HG02623 (cell line): Measurements from ENCODE around the gene RAP1A.

ENCODE experiments used
- ATAC-seq: cut with Tn5 transposase; IDR thresholded peaks from one replicate; pipeline ENCODE4 v1.9.1; 2021; ENCODE audit warnings: moderate library complexity; ENCODE audit not compliant: unreplicated experiment

The RAP1A gene

DNA sequence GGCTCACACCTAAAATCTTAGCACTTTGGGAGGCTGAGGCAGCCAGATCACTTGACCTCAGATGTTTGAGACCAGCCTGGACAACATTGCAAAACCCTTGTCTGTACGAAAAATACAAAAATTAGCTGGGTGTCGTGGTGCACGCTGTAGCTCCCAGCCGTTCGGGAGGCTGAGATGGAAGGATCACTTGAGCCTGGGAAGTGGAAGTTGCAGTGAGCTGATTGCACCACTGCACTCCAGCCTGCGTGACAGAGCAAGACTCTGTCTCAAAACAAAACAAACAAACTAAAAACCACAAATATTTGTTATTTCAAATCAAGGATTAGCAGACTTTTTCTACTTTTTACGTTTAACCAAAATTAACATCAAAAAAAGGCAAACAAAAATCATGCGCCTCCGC lies 88.3 kb downstream of the RAP1A start:
- no peak for ATAC-seq

DNA sequence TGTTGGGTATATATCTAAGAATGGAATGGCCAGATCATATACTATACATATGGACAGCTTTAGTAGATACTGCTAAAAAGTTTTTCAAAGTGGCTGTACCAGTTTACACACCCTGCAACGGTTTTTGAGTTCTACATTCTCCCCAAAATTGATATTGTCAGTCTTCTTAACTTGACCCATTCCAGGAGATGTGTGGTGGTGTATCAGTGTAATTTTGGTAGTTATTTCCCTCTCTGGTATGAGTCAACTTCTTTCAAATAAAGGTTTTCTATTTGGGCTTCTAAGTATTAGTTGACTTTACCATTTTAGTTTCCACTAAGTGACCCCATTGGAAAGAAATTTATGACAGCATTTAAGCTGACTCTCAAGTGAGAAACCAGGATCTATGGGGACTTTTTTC lies 90.4 kb downstream of the RAP1A start:
- ATAC-seq: no peak

DNA sequence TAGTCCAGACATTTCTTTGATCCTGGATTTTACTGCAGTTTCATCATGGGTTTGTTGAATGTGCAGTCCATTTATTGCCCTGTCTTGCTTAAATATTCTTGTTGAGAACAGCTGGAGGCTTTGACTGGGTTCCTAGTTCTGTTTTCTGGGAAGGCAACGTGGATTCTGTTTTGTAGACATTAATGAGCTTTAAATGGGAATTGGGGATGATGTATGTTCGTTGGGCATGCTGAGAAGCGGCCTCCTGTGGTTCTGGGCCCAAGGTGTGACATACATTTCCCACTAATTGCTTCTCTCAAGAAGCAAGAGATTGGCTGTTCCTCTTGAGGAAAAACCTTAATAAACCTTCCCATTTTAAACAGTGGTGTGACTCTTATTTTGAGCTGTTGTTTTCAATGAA lies 96.7 kb downstream of the RAP1A start:
- no peak for ATAC-seq

DNA sequence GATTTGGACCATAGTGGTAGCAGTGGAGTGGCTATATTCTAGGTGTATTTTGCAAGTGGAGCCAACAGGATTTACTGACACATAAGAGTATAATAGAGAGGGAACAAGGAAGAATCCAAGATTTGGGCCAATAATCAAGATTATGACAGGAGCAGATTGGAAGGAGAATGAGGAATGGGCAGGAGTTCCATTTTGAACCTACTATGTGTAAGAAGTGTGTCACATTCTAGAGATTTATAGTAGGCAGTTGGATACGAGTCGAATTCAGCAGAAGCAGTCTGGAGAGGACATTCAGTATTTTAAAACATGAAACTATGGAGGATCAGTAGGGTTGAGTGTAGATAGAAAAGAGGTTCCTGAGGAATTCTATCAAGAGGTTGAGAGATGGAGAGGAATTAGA lies 97.9 kb downstream of the RAP1A start:
- ATAC-seq: no peak

DNA sequence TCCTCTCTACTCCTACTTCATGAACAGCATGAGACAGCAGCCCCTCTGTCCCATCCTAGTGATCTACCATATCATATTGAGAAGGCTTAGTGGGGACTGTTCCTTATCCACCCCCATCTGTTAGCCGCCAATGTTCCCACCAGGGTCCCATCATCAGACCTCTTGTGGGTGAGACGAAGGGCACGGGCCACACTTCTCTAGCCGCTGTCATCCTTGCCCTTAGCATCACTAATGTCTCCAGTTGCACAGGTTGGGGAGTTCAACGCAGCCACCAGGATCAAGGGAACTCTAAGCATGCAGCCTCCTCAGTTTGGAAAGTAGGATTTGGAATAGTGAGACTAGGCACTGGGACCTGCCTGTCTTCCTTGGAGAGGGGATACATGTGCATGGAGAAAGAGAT lies 99.5 kb downstream of the RAP1A start:
- ATAC-seq: no peak

DNA sequence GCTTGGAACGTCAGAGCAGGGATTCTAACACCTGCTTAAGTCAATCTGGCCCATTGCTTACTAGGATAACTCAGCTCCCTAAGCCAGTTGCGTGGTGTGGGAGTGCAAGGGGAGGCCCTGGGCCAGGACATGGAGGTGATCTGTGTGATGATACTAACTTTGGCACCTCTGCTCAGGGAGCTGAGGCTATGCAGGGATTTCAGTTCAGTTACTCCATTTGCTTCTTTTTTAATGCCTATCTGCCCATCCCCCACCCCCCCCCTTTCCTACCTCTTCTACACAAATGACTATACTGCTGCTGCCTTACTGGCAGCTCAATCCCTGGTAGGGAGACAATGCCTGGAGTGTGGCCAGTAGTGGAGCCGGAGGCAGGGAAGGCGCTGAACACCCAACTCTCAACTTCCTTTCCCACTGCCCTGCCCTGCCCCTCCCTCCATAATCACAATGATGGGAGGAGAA lies 100.1 kb downstream of the RAP1A start:
- ATAC-seq: no peak

DNA sequence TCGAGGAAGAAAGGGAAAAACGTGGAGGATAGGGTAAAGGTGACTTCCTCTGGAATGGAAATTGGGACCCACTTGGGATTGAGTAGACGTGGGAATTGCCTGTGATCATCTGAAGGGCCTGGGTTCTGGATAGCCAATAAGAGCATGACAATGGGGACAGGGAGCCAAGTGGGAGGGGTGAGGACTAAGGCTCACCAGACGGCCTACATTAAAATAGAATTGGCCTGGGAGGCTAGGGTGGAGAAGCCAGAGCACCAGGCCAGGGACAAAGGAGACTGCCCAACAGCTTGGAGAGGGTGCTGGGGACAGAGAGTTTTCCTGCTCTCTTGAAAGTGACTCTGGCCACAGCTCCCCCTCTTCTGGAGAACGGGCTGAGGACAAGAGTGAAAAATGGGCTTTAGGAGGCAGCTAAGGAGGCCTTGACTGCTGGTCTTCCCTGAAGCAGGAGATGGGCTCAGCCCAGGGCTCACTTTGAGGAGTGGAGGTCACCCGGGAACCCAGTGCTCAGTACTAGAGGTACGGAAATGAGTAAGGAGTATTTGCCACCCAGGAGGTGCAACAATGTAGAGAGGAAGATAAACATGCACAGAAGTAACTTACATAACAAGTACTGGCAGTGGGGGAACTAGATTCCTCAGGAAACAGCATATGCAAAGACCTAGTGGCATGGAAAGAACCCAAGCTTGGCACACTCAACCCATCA lies 100.8 kb downstream of the RAP1A start:
- no peak for ATAC-seq

DNA sequence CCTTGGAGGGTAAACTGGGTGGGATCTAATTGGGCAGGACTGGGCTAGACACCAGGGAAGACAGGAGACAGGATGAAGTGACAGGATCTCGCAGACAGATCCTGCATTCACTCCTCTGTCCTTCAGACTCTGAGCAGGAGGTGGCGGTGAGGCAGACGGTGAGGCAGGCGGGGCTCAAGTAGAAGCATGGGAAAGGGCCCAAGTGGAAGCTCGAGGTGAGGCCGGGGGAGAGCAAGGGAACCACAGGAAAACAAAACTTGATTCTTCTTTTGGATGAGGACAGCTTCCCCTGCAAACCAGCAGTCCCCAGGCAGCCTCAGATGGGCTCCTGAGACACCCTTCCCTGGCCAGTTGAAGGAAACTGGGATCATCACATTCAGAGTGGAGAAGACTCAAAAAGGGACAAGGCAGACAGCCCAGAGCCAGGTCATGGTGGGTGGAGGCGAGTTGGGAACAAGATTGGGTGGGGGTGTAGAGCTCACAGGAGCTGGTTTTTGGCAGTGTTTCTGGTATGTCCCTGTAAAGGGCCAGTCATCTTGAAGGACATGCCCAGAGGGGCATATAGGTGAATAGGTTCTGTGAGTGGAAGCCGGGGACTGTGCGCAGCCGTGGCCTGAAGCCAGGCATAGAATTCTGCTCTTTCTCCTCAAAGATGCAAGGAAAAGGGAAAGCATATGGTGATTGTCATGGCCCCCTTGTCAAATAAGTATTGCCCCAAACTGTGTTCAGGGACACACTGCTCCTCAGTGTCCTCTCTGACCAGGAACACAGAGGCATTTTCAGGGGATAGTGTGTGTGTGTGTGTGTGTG lies 101.6 kb downstream of the RAP1A start:
- ATAC-seq: no peak

DNA sequence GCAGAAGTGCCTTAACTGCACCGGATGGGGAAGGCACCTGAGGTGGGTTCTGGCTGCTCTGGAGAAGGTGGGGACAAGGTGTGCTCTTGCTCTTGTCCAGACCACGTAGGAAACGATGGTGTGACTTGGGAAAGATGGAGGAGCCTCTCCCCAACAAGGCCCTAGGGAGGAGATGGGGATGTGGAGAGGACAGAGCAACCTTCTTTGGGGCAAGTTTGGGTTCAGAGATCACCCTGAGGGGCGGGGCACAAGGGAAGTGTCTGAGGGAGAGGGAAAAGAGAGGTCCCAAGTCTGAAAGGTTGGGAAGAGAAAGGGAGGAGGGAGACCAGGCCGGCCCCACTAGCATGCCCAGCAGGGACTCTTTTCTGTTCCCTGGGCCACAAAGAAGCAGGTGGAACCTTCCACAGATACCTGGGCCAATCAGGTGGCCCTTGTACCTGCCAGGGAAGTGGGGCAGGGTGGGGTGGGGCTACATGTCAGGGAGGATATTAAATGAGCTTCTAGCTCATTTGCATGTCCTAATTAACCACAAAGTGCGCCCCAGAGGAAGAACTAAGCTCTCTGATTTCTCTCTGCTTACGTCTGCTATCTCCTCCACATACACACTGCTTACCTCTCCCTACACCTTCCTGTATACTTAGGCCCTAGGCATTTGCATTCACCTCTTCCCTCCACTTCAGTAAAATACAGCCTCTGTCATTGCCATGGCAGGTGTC lies 103.7 kb downstream of the RAP1A start:
- ATAC-seq: no peak

DNA sequence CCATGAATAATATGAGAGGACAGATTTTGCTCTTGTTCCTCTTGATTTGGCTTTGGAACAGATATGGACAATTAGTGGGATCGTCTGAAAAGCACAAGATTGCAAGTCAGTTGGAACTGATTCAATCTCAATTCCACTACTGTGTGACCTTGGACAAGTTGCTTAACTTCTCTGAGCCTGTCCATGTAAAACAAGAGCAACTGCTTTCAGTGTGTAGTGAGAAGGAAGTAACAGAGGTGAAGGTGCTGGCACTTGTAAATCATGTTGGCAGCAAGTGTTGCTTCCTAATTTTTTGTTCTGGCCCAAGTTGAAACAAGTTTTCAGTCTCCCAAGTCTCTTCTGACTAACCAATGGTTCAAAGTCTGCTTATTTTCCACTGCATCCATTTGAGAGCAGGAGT lies 104.3 kb downstream of the RAP1A start:
- no peak for ATAC-seq

DNA sequence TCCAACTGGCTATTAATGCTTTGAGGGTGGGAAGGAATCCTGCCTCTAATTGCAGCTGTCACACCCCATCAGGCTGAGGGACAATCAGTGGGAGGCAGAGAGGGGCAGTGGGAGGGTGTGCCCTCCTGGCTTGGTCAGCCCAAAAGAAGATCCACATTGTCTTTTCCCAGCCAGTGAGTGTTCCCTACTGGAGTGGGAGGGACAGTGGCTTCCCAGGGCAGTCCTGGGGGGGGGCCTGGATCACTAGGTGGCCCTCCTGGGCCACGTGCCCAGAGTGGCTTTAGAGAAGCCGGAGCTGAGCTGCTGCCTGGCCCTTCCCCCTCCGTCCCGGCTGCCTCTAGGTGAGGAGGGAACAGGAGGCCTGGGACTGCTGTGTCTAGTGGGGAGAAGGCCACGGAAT lies 105.6 kb downstream of the RAP1A start:
- no peak for ATAC-seq

DNA sequence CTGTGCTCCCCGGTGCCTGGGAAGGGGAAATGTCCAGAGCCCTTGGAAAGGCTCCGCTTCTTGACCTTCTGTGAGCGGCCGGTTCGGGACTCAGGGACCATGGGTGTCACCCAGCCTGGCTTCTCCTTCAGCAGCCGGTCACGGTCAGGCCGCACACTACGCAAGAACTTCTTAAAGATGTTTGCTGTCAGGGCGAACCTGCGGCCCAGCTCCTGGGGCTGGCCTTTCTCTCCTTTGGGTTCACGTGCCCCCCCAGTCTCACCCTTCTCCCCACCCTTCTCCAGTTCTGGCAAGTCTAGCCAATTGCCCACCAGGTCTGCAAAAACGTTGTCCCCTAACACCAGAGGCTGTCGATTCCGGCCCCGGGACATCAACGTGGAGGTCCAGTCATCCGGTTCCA lies 107.5 kb downstream of the RAP1A start:
- no peak for ATAC-seq

DNA sequence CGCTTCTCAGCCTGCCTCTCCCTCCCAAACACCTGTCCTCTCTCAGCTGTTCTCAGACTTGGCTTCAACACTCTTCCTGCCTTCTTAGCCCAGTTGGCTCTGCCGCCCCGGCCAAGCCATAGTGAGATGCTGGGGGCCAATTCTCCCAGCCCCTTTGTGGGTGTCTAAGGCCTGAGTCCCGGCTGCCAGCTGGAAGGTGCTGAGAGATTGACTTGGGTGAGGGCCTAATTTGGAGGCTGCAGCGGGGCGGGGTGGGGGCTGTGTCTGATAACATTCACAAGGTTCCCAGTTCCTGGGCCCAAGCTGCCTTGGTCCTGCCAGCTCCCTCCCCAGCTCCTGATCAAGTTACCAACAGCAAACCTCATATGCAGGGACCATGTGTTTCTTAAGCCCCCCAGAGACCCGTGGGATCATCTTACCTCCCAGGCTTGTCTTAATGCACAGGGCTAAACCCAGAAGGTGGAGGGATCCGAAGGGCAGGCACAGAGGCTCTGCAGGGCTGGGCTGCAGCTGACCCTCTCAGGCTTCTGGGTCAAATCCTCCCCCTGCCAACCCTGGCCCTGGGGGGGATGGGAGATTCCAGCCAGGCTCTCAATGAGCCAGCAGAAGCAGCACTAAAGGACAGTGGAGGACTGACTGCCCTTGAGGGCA lies 109.8 kb downstream of the RAP1A start:
- ATAC-seq: no peak

DNA sequence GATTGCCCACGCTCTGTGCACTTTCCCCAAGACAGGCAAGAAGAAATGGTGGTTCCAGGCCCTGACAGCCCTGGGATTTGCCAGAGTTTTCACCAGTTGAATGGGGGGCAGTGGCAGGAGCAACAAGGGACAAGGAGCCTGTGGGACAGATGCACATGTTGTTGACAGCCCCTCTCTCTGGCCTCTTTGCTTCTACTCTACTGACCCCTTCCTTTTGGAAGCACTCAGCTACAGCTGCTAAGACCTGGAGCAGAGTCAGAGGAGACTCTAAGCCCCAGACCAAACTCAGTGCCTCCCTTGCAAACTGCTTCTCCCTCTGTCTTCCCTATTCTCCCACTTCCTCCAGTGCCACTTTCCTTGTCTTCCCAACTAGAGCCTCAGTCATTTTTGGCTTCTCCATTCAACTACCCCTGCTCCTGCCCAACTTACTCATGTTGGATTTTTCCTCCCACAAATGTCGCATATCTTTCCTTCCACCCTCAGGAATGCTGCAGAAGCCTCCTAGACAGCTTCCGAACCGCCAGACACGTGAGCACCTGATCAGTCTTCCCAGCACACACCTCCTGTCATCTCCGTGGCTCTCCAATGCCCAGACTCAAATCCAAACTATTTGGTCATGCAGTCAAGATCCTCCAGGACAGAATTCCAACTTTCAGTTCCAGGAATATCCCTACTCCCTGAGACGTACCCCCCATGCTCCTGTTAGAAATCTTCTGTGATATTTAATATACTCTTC lies 110.5 kb downstream of the RAP1A start:
- no peak for ATAC-seq

DNA sequence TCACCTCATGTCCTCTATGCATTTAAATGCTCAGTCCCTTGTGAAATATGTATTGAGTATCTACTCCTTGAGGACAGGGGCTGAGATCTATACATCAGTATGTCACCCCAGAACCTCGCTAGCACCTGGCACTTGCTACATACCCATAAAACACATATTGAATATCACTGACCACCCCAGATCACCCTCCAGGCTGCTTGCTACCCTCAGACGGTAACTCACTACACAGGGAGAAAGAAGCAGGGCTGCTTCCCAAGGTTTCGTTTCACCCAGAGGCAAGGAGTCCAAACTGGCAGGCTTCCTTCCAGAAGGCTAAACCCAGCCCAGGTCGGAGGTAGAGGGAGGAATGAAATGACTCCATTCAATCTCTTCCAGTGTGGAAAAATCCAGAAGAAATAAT lies 111.1 kb downstream of the RAP1A start:
- no peak for ATAC-seq

DNA sequence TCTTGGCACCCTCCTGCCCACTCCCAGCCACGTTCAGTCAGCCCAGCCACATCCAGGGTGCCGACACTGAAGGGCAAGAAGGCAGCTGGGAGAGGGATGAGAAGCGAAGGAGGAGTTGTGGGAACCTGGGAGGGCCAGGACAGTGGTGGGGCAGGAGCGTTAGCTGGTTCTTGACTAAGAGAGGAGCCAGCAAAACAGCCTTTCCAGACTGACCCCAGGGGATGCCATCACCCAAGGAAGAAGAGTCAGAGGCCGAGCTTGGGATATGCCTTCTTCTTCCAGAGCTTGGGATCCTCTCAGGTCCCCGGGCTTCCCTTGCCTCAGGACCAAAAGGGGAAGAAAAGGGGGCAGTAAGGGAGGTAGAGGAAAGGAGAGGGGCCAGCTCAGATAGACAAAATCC lies 112.4 kb downstream of the RAP1A start:
- no peak for ATAC-seq

DNA sequence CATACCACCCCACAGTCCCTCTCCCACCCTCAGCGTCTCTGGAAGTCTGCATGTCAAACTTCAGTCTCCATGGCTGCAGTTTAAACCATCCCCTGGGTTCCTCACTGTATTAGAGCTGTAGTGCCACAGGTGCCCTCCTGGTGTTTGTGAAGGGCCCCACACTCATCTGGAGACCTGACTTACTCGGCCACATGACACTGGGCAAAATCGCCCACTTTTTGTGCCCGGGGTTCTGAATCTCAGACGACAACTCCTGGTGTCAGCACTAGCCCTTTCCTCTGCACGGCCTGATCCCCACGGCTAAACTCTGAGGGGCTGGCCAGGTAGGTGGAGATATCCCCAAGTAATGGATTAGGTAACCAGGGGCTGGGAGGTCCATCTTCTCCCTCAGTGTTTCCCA lies 113.1 kb downstream of the RAP1A start:
- no peak for ATAC-seq

DNA sequence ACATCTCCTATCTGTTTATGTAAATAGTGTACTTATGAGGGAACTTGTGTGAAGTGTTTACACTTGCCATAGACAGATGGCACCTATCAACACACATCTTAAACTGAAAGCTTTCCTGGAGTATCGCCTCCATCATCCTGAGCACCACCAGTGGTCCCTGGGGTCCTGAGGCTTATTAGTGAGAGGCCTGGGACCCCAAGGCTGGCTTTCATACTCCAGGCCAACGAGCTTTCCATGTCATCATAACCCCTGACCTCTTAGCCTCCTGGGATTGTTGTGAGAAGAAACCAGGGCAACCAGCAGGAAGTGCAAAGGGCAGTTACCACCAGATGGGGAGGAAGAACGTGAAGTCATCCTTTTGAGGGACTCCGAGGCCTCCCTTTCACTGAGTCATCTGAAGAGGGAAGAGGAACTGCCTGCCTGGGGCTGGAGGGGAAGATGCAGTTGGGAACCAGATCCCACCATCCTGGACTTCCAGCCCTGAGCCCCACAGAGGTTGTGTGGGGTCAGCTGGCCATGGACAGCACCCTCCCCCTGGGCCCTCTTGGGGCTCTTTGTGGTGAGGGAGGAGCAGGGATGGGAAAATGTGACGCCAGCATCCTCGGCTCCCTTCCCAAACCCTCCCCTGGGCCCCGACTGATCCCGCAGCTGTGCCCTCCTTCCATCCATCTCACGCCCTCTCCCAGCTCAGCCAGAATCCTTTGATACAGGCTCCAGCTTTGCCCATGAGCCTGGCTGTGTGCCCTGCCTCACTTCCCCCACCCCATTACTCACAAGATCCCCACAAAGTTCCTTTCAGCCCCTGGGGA lies 113.8 kb downstream of the RAP1A start:
- no peak for ATAC-seq

DNA sequence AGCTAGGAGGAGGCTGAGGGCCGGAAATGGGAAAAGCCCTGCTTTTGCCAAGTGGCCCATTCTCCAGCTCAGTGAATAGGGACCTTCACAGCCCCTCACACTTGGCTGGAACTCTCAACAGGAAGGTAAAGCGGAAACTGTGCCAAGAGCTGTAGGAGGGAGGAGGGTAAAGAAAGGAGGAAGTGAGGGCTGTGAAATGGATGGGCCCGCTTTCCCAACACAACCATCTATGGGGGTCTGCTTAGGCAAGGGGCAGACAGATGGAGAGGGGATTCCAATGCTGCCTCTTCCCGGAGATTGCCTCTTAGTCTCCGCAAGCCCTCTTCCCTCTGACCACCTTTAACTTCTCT lies 114.4 kb downstream of the RAP1A start:
- no peak for ATAC-seq

DNA sequence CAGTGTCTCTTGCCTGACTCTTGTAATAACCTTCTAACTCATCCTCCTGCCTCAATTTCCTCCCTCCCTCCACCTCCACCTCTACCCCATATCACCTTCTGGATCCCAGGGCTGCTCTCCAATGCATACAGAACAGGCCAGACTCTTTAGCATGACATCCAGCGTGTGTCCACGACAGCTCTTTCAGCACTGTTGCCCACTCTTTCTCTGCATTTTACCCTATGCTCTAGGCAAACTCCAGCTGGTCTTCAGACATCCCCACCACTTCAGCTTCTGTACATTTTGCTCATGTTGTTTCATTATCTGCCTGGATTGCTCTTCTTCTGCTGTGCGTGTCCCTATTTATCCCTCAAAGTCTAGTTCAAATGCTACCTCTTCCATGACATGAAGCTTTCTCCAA lies 114.8 kb downstream of the RAP1A start:
- no peak for ATAC-seq
